NCI-H446 (cell line): ENCODE data around the gene AMN.
"Not testable (repeated sequence)": the region's sequence is repeated elsewhere in the genome, so short reads cannot be mapped to it uniquely, and the experiment has no call there.

Experiments used
- DNase-seq, 2 experiments: peaks; one replicate each; lab custom pipeline; 2025; lab: John Stamatoyannopoulos, UW

Gene AMN

GRCh38 chr14:102911991-102912761, 10.3 kb upstream of the AMN start:
- DNase-seq: no peak

DNA sequence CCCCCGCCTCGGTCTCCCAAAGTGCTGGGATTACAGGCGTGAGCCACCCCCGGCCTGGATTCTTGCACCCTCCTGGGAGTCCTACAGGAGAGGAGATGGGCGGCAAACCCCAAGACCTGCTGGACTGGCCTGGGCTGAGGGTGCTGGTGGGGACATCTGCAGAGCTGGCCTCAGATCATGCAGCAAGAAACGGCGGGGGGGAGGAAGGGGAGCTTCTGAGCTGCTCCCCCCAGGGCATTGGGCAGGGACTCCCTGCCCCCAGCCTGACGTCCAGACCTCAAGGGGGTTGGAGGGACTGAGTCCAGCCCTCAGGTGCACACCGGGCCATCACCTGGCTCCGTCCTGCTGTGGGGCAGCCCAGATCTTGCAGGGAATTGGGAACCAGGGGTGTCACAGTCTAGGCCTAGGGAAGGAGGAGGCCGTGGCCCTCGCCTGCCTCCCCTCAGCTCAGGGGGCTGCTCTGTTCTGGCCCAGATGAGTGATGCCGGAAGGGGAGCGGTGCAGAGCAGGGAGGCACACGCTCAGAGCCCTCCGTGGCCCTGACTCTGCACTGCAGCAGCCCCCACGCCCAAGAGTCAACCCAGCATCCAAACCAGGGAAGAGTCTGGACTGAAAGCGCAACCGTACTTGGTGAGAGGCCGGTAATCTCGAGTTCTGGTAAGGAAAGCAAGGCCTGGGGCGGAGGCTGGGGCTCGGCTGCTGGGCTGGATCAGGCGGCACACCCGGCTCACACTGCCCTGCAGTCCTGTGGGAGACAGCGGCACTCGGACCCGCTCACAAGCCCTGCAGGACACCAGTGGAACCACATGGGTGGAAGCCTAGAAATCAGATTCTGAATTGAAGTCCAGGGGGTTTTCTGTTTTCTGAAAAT, 8.9 kb upstream of the AMN start:
- DNase-seq: no peak

GRCh38 chr14:102914474-102915291, 7.8 kb upstream of the AMN start:
- no peak for DNase-seq

GRCh38 chr14:102915292-102916110, 7.0 kb upstream of the AMN start:
- DNase-seq: no peak

DNA sequence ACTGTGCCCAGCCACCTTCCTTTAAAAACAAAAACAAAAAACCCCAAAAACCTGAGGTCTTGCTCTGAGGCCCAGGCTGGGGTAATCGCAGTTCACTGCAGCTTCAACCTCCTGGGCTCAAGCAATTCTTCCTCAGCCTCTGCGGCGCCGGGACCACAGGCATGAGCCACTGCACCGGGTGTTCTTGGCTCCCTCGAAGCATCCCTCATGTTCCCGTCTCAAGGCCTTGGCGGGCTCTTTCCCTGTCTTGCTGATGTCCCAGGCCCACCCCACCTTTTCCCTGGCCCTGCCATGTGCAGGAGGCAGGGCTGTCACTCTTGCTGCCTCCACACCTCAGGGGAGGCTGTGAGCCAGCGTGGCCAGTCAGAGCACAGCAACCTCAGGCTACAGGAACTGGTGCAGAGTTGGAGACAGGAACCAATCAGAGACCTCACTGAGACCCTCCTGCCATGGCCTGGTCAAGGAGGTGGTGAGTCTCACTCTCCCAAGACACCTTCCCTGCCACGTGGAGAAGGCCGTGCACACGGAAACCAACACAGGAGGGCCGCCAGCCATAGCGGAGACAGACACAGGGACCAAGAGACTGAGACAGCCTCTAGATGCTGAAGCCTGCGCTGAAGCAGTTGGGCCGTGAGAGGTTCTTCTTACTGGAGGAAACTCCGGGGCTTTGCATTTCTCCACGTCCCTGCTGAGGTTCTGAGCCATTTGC, 6.0 kb upstream of the AMN start:
- no peak for DNase-seq

- DNase-seq: no peak
Observed at GRCh38 chr14:102917056-102917385, 5.4 kb upstream of the AMN start.

- peak in 1 of 2 experiments; percentile 70 for DNase-seq
Observed at GRCh38 chr14:102917469-102918211, 4.8 kb upstream of the AMN start.

DNA sequence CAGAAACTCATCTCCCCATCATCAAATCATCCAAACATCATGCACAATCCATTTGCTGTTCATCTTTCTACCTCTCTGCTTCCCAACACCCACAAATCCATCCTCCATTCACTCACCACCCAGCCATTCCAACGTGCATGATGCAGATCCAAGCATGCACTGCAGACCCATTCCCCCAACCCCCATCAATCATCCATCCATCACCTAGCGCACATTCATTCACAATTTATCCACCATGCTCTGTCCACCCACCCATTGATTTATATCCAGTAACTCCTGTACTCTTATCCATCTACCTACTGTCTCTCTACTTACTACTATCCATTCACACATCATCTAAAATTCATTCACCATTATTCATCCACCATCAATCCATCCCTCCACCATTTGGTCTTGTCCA, 4.0 kb upstream of the AMN start:
- no peak for DNase-seq

DNA sequence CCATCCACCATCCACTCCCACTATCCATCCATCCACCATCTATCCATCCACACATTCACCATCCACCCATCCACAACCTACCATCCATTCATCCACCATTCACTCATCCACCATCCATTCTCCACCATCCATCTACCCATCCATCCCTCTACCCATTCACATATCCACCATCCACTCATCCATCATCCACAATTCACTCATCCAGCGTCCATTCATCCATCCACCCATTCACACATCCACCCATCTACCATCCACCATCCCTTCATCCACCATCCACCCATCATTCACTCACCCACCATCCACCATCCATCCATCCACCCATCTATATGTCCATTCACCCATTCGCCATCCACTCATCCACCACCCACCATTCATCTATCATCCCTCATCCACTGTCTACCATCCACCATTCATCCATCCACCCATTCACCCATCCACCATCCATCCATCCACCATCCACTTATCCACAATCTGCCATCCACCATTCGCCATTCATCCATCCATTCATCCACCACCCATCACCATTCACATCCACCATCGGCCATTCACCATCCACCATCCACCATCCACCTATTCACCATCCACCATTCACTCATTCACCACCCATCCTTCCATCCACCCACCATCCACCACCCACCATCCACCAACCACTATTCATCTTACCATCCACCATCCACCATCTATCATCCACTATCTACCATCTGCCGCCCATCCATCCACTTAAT, 2.0 kb upstream of the AMN start:
- no peak for DNase-seq

DNA sequence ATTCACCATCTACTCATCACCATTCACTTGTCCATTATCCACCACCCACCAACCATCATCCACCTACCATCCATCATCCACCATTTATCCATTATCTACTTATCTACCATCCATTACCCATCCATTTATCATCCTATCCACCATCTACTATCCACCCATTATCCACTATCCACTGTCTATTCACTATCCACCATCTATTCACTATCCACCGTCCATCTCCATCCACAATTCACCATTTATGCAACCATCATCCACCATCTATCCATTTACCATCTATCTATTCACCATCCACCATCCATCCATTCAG, 1.5 kb upstream of the AMN start:
- no peak for DNase-seq

DNA sequence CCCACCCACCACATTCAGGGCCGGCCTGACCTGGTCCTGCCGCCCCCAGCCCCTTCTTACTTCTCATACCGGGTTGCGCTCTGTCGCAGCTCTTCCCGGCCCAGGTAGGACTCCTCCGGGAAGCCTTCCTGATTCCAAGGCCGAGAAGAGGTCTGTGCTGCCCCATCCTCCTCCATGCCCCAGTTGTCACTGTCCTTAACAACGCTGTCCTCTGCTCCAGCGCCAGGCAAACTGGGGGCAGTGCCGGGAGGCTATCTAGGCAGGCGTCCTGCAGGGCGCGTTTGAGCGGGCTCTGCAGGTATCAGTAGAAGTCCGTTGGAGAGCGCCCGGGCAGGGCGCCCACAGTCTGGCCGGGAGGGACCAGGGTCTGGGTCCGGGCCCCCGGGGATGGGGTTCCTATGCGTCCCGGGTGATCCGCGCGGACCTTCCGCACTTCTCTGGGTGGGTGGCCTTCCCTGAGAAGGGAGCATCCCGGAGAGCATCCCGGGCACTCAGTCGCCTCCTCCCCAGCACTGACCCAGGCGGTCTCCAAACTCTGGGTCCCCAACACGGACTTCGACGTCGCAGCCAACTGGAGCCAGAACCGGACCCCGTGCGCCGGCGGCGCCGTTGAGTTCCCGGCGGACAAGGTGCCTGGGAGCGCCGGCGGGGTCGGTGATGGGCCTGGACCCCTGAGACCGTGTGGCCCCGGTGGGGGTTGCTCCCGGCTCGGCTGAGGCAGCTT, 900 bp downstream of the AMN start:
- DNase-seq: no peak

DNA sequence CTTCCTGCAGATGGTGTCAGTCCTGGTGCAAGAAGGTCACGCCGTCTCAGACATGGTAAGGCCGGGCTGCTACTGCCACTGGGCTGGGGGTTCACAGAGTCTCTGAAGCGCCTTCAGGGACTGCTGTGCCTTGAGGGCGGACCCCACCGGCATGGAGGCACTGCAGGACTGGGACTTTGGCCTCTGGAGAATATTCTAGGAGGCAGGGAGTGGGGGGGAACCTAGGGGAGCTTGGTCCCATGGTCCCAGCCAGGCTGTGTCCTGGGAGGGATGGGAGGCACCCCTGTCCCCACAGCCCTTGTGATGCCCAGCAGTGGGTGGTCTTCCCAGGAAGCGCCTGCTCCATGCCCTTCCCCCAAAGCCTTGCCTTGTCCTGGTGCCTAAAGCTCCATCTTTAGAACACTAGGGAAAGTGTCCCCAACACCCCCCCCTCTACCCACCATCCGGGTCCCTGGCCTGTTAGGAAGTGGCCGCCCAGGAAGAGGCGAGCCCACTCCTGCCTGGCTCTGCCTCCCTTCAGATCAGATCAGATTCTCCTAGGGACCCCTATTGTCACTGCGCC, 1.5 kb downstream of the AMN start:
- DNase-seq: no peak

DNA sequence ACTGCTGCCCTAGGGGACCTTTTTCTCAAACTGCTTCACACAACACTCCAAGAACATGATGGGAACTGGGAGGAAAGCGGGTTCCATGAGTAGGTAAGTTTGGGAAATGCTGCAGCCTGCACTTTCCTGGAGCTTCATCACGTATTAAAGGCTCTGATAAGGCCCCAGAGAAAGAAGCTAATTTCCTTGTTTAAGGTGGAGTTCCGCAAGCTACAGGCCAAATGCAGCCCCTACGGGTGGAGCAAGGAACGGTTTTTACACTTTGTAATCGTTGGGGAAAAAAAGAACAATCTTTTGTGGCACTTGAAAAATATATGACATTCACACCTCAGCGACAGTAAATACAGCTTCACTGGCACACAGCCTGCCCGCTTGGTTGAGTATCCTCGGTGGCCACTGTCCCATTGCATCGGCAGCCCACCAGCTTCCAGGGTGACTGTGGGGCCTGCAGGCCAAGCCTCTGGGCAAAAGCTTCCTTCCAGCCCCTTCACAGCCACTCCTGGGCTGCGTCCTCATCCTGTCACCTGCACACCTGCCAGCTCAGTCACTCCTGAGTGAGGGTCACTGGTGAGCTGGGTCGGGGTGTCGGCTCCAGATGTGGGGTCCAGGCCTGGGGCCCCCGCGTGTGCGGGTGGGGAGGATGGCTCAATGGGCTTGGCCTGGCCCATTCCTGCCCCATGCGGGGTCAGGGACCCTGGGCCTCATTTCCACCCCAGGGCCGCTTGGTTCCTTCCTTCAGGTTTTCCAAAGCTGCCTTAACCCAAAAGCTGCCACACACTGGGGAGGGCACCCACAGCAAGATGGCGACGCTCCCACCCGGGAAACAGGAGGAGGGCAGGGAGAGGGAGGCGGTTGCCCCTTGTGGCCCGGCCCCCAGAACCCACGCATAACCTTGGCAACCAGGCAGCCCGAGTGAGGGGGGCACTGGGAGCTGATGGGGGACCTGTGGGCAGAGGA, 2.4 kb downstream of the AMN start:
- no peak for DNase-seq

DNA sequence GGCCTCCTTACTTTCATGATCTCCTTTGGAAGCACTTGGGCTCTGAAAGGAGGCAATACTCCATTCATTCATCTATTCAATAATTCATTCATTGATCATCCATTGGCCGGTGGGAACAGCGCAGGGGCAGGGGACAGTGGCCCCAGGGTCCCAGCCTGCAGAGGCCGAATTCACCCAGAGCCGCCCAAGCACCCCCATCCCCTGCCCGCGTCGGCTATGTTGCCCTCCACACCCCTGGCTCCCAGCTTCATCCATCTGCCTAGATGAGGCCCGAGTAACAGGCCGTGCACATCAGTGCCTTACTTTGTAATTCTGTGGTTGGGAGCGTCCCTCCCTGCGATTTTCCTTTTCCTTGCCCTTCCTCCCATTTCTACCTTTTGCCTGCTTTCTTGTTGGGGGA, 3.2 kb downstream of the AMN start:
- no peak for DNase-seq

DNA sequence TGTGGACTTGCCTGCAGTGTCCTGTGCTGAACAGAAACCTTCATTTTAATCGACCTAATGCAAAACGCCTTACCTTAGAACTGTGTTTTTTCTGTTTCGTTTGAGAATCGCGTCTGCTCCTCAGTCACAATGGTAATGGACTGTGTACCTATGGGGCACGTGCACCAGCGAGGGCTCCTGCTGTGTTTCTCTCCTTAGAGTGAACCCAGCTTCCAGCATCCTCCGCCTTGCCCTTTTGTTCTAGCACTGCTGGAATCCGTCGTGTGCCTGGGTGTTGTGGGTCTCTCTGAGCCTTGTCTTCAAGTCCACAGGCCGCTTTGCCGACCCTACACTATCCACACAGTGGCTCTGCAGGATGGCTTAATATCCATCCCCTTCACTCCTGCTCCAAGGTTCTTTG, 3.6 kb downstream of the AMN start:
- DNase-seq: no peak

- not testable (repeated sequence) for DNase-seq
Observed at GRCh38 chr14:102926840-102927239, 4.4 kb downstream of the AMN start.

GRCh38 chr14:102927346-102927877, 4.9 kb downstream of the AMN start:
- DNase-seq: no peak
